H1 (cell line): ENCODE results near the gene CHI3L2. TPM values are rescaled to one million over a fixed set of nuclear protein-coding genes. Genes with fewer than 3 reads are reported as not detected.

ENCODE experiments used
- CTCF ChIA-PET: fragments of 300-600 bp; sonication (Branson Sonifier 250); formaldehyde crosslinking; loops from one replicate; lab custom pipeline; 2021; ENCODE audit not compliant: partially characterized antibody; lab: Charles Lee
- POLR2A ChIA-PET: fragments of 300-600 bp; sonication (Branson Sonifier 250); formaldehyde crosslinking; loops from one replicate; lab custom pipeline; 2021; ENCODE audit warnings: inconsistent platforms; ENCODE audit not compliant: partially characterized antibody; lab: Charles Lee
- DNase-seq, 2 experiments: peaks; one replicate each; pipeline versions ENCODE4 v3.0.0 to v3.0.0-alpha.2; 2010 to 2022; ENCODE audit warnings: low spot score in 2 of 2, low read depth in 1 of 2, mixed read lengths in 1 of 2
- FAIRE-seq: peaks from 2 replicates; lab custom pipeline; 2011; peaks lifted over from hg19 to GRCh38; lab: Jason Lieb, UNC
- H2AFZ ChIP-seq: 2 replicates; pipeline ENCODE4 v1.8.1; 2012; ENCODE audit warnings: low read length, inconsistent platforms
- H2AK5ac ChIP-seq: 2 replicates; pipeline ENCODE4 v1.6.1; 2013; ENCODE audit warnings: low read depth, low read length
- H2BK120ac ChIP-seq: replicated peaks from 2 replicates; pipeline ENCODE3; 2013; ENCODE audit warnings: low read depth, low read length, inconsistent platforms
- H2BK12ac ChIP-seq: 2 replicates; pipeline ENCODE4 v1.6.1; 2013; ENCODE audit warnings: low read depth, low read length
- H2BK15ac ChIP-seq: 2 replicates; pipeline ENCODE4 v1.6.1; 2013; ENCODE audit warnings: low read length
- H2BK20ac ChIP-seq: 2 replicates; pipeline ENCODE4 v1.6.1; 2013; ENCODE audit warnings: low read length
- H2BK5ac ChIP-seq: 2 replicates; pipeline ENCODE4 v1.6.1; 2013; ENCODE audit warnings: low read depth, low read length
- H3K14ac ChIP-seq: 2 replicates; pipeline ENCODE4 v1.6.1; 2013; ENCODE audit warnings: inconsistent platforms; ENCODE audit not compliant: insufficient read length
- H3K18ac ChIP-seq: 2 replicates; pipeline ENCODE4 v1.6.1; 2013; ENCODE audit warnings: low read length; ENCODE audit errors: extremely low read depth
- H3K23ac ChIP-seq: 2 replicates; pipeline ENCODE4 v1.6.1; 2013; ENCODE audit warnings: inconsistent platforms; ENCODE audit not compliant: insufficient read length
- H3K23me2 ChIP-seq: 2 replicates; pipeline ENCODE4 v1.6.1; 2013; ENCODE audit warnings: low read depth, low read length
- H3K27ac ChIP-seq: 2 replicates; pipeline ENCODE4 v1.6.1; 2011; ENCODE audit warnings: low read depth, low read length, inconsistent platforms
- H3K27me3 ChIP-seq, 4 experiments: replicated peaks in 1 of 4; 1 replicate in 1 of 4; 2 replicates in 3 of 4; pipeline versions ENCODE4 v1.6.1 to v1.8.1; 2011 to 2013; ENCODE audit warnings: low read length in 3 of 4, mild to moderate bottlenecking in 3 of 4, inconsistent platforms in 2 of 4, mixed read lengths in 2 of 4, moderate library complexity in 1 of 4; ENCODE audit not compliant: control insufficient read depth in 3 of 4, insufficient read depth in 3 of 4; ENCODE audit errors: extremely low read depth in 1 of 4
- H3K36me3 ChIP-seq, 4 experiments: 2 replicates each; pipeline versions ENCODE4 v1.6.1 to v1.8.1; 2011 to 2013; ENCODE audit warnings: mild to moderate bottlenecking in 4 of 4, low read length in 3 of 4, moderate library complexity in 2 of 4, control low read depth in 1 of 4, inconsistent platforms in 1 of 4; ENCODE audit not compliant: insufficient read depth in 4 of 4, control insufficient read depth in 2 of 4
- H3K4ac ChIP-seq: replicated peaks from 2 replicates; pipeline ENCODE3; 2013; ENCODE audit warnings: low read length, low read depth, mixed read lengths, inconsistent platforms; ENCODE audit not compliant: insufficient read length
- H3K4me1 ChIP-seq, 4 experiments: replicated peaks in 1 of 4; 1 replicate in 1 of 4; 2 replicates in 3 of 4; pipeline versions ENCODE4 v1.6.1 to v1.8.1; 2011 to 2013; ENCODE audit warnings: low read length in 3 of 4, inconsistent platforms in 2 of 4, mixed read lengths in 1 of 4; ENCODE audit not compliant: insufficient read depth in 4 of 4, control insufficient read depth in 3 of 4
- H3K4me2 ChIP-seq, 2 experiments: 2 replicates each; pipeline versions ENCODE4 v1.6.1 to v1.8.1; 2011 to 2013; ENCODE audit warnings: low read depth in 2 of 2, low read length in 2 of 2, control low read depth in 1 of 2, inconsistent platforms in 1 of 2, mild to moderate bottlenecking in 1 of 2; ENCODE audit not compliant: insufficient read depth in 1 of 2
- H3K4me3 ChIP-seq, 4 experiments: fragments of 200-600, 300-600 bp in 1 of 4; sonication (generic), shearing (Covaris generic), sonication (Bioruptor Twin) in 1 of 4; 2 replicates each; pipeline versions ENCODE4 v1.5.1 to v1.8.1; 2011 to 2016; ENCODE audit warnings: low read length in 4 of 4, low read depth in 3 of 4, control low read depth in 2 of 4, inconsistent platforms in 2 of 4, mild to moderate bottlenecking in 2 of 4, mixed read lengths in 1 of 4, moderate library complexity in 1 of 4; ENCODE audit not compliant: insufficient read depth in 2 of 4; ENCODE audit errors: extremely low read depth in 1 of 4
- H3K56ac ChIP-seq: replicated peaks from 2 replicates; pipeline ENCODE3; 2013; ENCODE audit warnings: low read depth, mild to moderate bottlenecking, mixed read lengths, low read length, inconsistent platforms; ENCODE audit not compliant: insufficient read length
- H3K79me1 ChIP-seq: 2 replicates; pipeline ENCODE4 v1.6.1; 2013; ENCODE audit warnings: low read depth, low read length, control low read depth
- H3K79me2 ChIP-seq, 2 experiments: 2 replicates each; pipeline versions ENCODE4 v1.6.1 to v1.8.1; 2012 to 2013; ENCODE audit warnings: low read length in 2 of 2, mild to moderate bottlenecking in 2 of 2, inconsistent platforms in 1 of 2; ENCODE audit not compliant: insufficient read depth in 2 of 2, control insufficient read depth in 1 of 2
- H3K9ac ChIP-seq, 4 experiments: replicated peaks in 1 of 4; 1 replicate in 1 of 4; 2 replicates in 3 of 4; pipeline versions ENCODE4 v1.6.1 to v1.8.1; 2011 to 2013; ENCODE audit warnings: low read depth in 3 of 4, low read length in 3 of 4, control low read depth in 2 of 4, mild to moderate bottlenecking in 2 of 4, moderate library complexity in 2 of 4, inconsistent platforms in 1 of 4; ENCODE audit errors: extremely low read depth in 1 of 4
- H3K9me3 ChIP-seq, 2 experiments: 2 replicates each; pipeline versions ENCODE4 v1.6.1 to v1.8.1; 2012 to 2013; ENCODE audit warnings: mild to moderate bottlenecking in 2 of 2, moderate library complexity in 2 of 2, control low read depth in 1 of 2, inconsistent platforms in 1 of 2, low read depth in 1 of 2, low read length in 1 of 2, mixed read lengths in 1 of 2; ENCODE audit not compliant: insufficient read depth in 2 of 2
- H4K20me1 ChIP-seq, 2 experiments: replicated peaks in 1 of 2; 2 replicates each; pipeline versions ENCODE3 to v1.8.1; 2011 to 2013; ENCODE audit warnings: inconsistent platforms in 2 of 2, low read length in 2 of 2, mild to moderate bottlenecking in 1 of 2; ENCODE audit not compliant: insufficient read depth in 2 of 2, control insufficient read depth in 1 of 2
- H4K5ac ChIP-seq: 2 replicates; pipeline ENCODE4 v1.6.1; 2013; ENCODE audit warnings: low read length, low read depth, mixed read lengths, inconsistent platforms; ENCODE audit not compliant: insufficient read length
- H4K8ac ChIP-seq: 2 replicates; pipeline ENCODE4 v1.8.0; 2013; ENCODE audit warnings: mild to moderate bottlenecking, moderate library complexity, low read length, inconsistent platforms; ENCODE audit not compliant: insufficient read depth; ENCODE audit errors: extremely low read depth
- H4K91ac ChIP-seq: replicated peaks from 2 replicates; pipeline ENCODE3; 2013; ENCODE audit warnings: low read length, mixed read lengths, inconsistent platforms; ENCODE audit not compliant: insufficient read length
- ATF3 ChIP-seq: IDR thresholded peaks from 2 replicates; pipeline ENCODE4 v1.6.1; 2011; ENCODE audit warnings: low read depth, mild to moderate bottlenecking, low read length; ENCODE audit not compliant: insufficient read depth
- BCL11A ChIP-seq, 2 experiments: IDR thresholded peaks; one replicate each; pipeline ENCODE4 v1.6.1; 2011; ENCODE audit warnings: low read depth in 2 of 2, low read length in 2 of 2, mild to moderate bottlenecking in 2 of 2
- CTBP2 ChIP-seq: IDR thresholded peaks from 2 replicates; pipeline ENCODE4 v1.7.0; 2011; ENCODE audit warnings: borderline replicate concordance, mild to moderate bottlenecking, moderate library complexity, mixed read lengths, low read length; ENCODE audit not compliant: insufficient read depth, insufficient read length
- EGR1 ChIP-seq: IDR thresholded peaks from 2 replicates; pipeline ENCODE4 v1.6.1; 2011; ENCODE audit warnings: low read depth, low read length, borderline replicate concordance
- EP300 ChIP-seq, 2 experiments: IDR thresholded peaks; 1 replicate in 1 of 2; 2 replicates in 1 of 2; pipeline ENCODE4 v1.6.1; 2011 to 2012; ENCODE audit warnings: low read depth in 2 of 2, low read length in 2 of 2, mild to moderate bottlenecking in 2 of 2, borderline replicate concordance in 1 of 2, inconsistent platforms in 1 of 2, moderate library complexity in 1 of 2
- EZH2 ChIP-seq: fragments of 200-600 bp; sonication (generic); IDR thresholded peaks from 2 replicates; pipeline ENCODE4 v1.7.1; 2012; ENCODE audit warnings: low read depth, mild to moderate bottlenecking, moderate library complexity, low read length, inconsistent platforms; ENCODE audit not compliant: severe bottlenecking
- NANOG ChIP-seq: IDR thresholded peaks from 2 replicates; pipeline ENCODE4 v1.6.1; 2011; ENCODE audit warnings: low read length, low read depth, mild to moderate bottlenecking, inconsistent platforms; ENCODE audit not compliant: insufficient read depth, poor library complexity, severe bottlenecking
- PHF8 ChIP-seq: fragments of 200-600 bp; sonication (generic); conservative IDR thresholded peaks from 2 replicates; pipeline ENCODE4 v1.7.1; 2012; ENCODE audit warnings: low read depth, mild to moderate bottlenecking, inconsistent platforms, low read length, moderate library complexity
- RAD21 ChIP-seq, 2 experiments: IDR thresholded peaks in 1 of 2; conservative IDR thresholded peaks in 1 of 2; 2 replicates each; pipeline ENCODE4 v1.6.1; 2011; ENCODE audit warnings: low read depth in 2 of 2, low read length in 2 of 2, improper control_type of control experiment in 1 of 2, inconsistent platforms in 1 of 2, mild to moderate bottlenecking in 1 of 2, moderate library complexity in 1 of 2
- RNF2 ChIP-seq: fragments of 200-900, 300-1000 bp; sonication (generic); IDR thresholded peaks from 2 replicates; pipeline ENCODE4 v1.7.1; 2016; ENCODE audit warnings: borderline replicate concordance, low read depth, mild to moderate bottlenecking, antibody characterized with exemption, low read length; ENCODE audit not compliant: poor library complexity, severe bottlenecking; ENCODE audit errors: missing control alignments
- SP1 ChIP-seq: IDR thresholded peaks from 2 replicates; pipeline ENCODE4 v1.6.1; 2011; ENCODE audit warnings: low read depth, low read length
- USF2 ChIP-seq: IDR thresholded peaks from 2 replicates; pipeline ENCODE4 v1.6.1; 2011; ENCODE audit warnings: low read length, improper control_type of control experiment
- polyA plus RNA-seq, 7 experiments: library from polyadenylated mRNA; depleted of rRNA in 3 of 7; stranded (reverse) in 5 of 7; unstranded in 2 of 7; fragments of >200 nt in 5 of 7; fragments of 200-250 nt in 2 of 7; gene quantifications; 1 replicate in 5 of 7; 2 replicates in 1 of 7; 4 replicates in 1 of 7; pipeline versions ENCODE4 v1.2.1 to v1.2.3, GENCODE V29; 2011 to 2013; ENCODE audit warnings: missing spikeins in 2 of 7, mixed read lengths in 2 of 7
- total RNA-seq: library from RNA; stranded (reverse); fragmentation: NEBNext Ultra II Directional; extraction: Animal tissue kit (Norgen Biotek cat#: 25700); gene quantifications from 2 replicates; pipeline ENCODE4 v1.2.1, GENCODE V29; 2021

CHI3L2 gene
- total and polyA plus RNA-seq, 2 of the 8 experiments (the other 6 are each of a cell fraction or from before 2014, with no cell fraction given): not detected

- Histone ChIP-seq H2AFZ (no peak overlapping the region), H3K79me2 (no peaks in the 10 kb centered on the region), H3K4me1 (no peaks in the 10 kb centered on the region), H3K9ac (no peak overlapping the region), H4K8ac (no peak overlapping the region), H3K23ac (no peak overlapping the region), H3K79me1 (no peaks in the 10 kb centered on the region), H3K4me2 (no peak overlapping the region), H4K5ac (no peak overlapping the region), H4K91ac (no peak overlapping the region), H3K9me3 (no peaks in the 10 kb centered on the region), H3K36me3 (no peaks in the 10 kb centered on the region), H3K56ac (no peak overlapping the region), H3K23me2 (no peaks in the 10 kb centered on the region), H4K20me1 (no peaks in the 10 kb centered on the region), H3K4me3 (no peak overlapping the region), H2BK15ac (no peak overlapping the region), H2BK12ac (no peak overlapping the region), H3K27ac (no peak overlapping the region), H3K14ac (no peak overlapping the region), H3K18ac (no peak overlapping the region), H2BK5ac (no peak overlapping the region), H3K27me3 (no peaks in the 10 kb centered on the region), H3K4ac (no peak overlapping the region), H2BK20ac (no peak overlapping the region), H2AK5ac (no peak overlapping the region), H2BK120ac (no peak overlapping the region)
- POLR2A ChIA-PET: no interaction called here
- FAIRE-seq (no peak), DNase-seq (no peak)
- CTCF ChIA-PET: interaction anchor here (1.1 kb wide), 1 partner anchor 28 kb away, joined by 3 read pairs; no protein-coding TSS in a partner anchor
- TF ChIP-seq EP300 (IDR thresholded peaks at IDR 0.05; ENCODE audit: borderline replicate concordance in 1 of 2, low read depth in 2 of 2, low read length in 2 of 2) (no peak), RAD21 (IDR thresholded peaks at IDR 0.05 in 1 of 2, conservative IDR thresholded peaks at IDR 0.05 in 1 of 2; ENCODE audit: low read depth in 2 of 2, low read length in 2 of 2) (no peak), RNF2 (no peak), BCL11A (IDR thresholded peaks at IDR 0.05; ENCODE audit: low read depth in 2 of 2, low read length in 2 of 2) (no peak), USF2 (no peak), NANOG (no peak), ATF3 (no peak), SP1 (no peak), EGR1 (no peak), PHF8 (no peak), EZH2 (no peak), CTBP2 (no peak)
Measured at GRCh38 chr1:111280267-111280666, 52.8 kb downstream of the CHI3L2 start.
